ENCODE data around the gene CASP1. TPM values are rescaled to one million over a fixed set of nuclear protein-coding genes. Genes with fewer than 3 reads are reported as not detected.

The CASP1 gene
- total and polyA plus RNA-seq, 12 donors = 4.3 to 35.5 (median 8.2) TPM

DNA sequence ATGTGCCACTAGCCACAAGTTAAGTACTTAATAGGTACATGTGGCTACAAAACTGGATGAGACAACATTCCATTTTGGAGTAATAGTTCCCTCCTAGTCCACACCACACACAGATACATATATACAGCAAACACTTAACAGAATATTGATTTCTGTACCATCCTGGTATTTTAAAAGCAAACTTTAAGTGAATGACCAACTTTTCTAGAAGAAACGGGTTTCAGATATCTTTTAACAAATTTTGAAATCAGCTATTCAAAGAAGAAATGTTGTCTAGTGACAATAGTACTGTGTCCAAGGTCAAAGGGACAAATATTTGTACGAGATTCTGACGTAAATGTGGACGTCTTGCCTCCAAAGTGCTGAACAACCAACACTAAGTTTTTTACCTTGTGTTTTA lies 22.5 kb upstream of the CASP1 start:
- Histone ChIP-seq H3K4me1 (no peaks in the 10 kb centered on the region), H3K36me3 (no peaks in the 10 kb centered on the region), H3K27ac (no peak overlapping the region), H3K27me3 (no peaks in the 10 kb centered on the region), H3K4me3 (no peak overlapping the region), H3K9me3 (no peaks in the 10 kb centered on the region)
- WGBS, 2 donors = 58 to 63% methylated on average over 4 of the region's 4 CpGs
- intact Hi-C loops (cut with DNase I) = no loop called here
- no peak for ATAC-seq
- DNase-seq = no peak
- TF ChIP-seq, protein P1, sequence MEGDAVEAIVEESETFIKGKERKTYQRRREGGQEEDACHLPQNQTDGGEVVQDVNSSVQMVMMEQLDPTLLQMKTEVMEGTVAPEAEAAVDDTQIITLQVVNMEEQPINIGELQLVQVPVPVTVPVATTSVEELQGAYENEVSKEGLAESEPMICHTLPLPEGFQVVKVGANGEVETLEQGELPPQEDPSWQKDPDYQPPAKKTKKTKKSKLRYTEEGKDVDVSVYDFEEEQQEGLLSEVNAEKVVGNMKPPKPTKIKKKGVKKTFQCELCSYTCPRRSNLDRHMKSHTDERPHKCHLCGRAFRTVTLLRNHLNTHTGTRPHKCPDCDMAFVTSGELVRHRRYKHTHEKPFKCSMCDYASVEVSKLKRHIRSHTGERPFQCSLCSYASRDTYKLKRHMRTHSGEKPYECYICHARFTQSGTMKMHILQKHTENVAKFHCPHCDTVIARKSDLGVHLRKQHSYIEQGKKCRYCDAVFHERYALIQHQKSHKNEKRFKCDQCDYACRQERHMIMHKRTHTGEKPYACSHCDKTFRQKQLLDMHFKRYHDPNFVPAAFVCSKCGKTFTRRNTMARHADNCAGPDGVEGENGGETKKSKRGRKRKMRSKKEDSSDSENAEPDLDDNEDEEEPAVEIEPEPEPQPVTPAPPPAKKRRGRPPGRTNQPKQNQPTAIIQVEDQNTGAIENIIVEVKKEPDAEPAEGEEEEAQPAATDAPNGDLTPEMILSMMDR (IDR thresholded peaks at IDR 0.05) = no peak

- H3K4me3 ChIP-seq = no peak overlapping the region
Measured at GRCh38 chr11:105056446-105056845, 21.5 kb upstream of the CASP1 start.

DNA sequence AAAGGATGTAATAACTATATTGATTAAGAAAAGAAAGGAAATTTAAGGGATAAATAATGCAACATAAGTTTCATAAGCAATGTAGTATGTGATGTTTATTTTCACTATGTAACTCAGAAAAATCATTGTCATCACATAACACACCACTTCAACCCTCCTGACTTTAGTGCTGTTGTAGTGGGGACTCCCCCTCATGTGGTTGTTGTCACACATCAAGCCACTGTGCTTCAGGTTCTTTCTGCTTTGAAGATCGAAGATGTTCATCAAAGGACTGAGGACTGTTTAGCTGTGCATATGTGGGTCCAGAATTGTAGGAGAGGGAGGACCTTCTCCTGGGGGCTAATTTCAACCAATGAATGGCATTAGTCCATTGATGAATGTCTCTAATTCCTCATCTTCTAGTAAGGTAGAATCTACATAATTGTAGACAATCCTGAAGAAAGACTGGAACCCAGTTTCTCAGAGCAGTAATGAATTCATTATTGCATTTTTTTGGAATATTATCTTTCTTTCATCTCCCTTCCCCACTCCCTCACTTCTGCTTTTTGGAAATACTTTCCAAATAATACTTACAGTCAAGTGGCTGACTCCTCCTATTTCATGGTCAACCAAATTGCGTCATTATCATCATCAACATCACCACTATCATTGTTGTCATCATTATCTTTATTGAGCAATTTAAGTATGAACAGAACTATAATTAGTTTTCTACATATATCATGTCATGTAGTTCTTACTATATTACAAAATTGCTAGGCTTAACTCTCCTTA lies 20.0 kb upstream of the CASP1 start:
- H3K36me3 ChIP-seq = no peaks in the 10 kb centered on the region
- TF ChIP-seq, protein P1 (IDR thresholded peaks at IDR 0.05) = no peak
- intact Hi-C loops (cut with DNase I) = no loop called here
- ATAC-seq (no peak), DNase-seq (no peak)
- no peaks in the 10 kb centered on the region for H3K4me1 ChIP-seq
- H3K27me3 ChIP-seq = no peaks in the 10 kb centered on the region
- WGBS, 2 donors = 46 to 71% methylated on average over 2 of the region's 2 CpGs
- no peak overlapping the region for H3K27ac ChIP-seq
- no peaks in the 10 kb centered on the region for H3K9me3 ChIP-seq
- H3K4me3 ChIP-seq = no peak overlapping the region

More at GRCh38 chr11:105056446-105056845, 21.5 kb upstream of the CASP1 start:
- 91 to 100% methylated on average over 1 of the region's 1 CpG for WGBS, 2 donors
- no peaks in the 10 kb centered on the region for H3K27me3 ChIP-seq
- DNase-seq (no peak), ATAC-seq (no peak)
- H3K4me1 ChIP-seq = no peaks in the 10 kb centered on the region
- no peak overlapping the region for H3K27ac ChIP-seq
- TF ChIP-seq, protein P1 (IDR thresholded peaks at IDR 0.05) = no peak
- no peaks in the 10 kb centered on the region for H3K36me3 ChIP-seq
- intact Hi-C loops (cut with DNase I) = no loop called here
- H3K9me3 ChIP-seq = no peaks in the 10 kb centered on the region

- ATAC-seq (no peak), DNase-seq (no peak)
- intact Hi-C loops (cut with DNase I) = no loop called here
- Histone ChIP-seq H3K4me1 (peaks cover 0 to 3% (median 0%) of the 10 kb centered on the region in 9 donors), H3K27me3 (no peaks in the 10 kb centered on the region), H3K36me3 (no peaks in the 10 kb centered on the region), H3K27ac (no peak overlapping the region), H3K9me3 (no peaks in the 10 kb centered on the region), H3K4me3 (no peak overlapping the region)
- WGBS, 2 donors = 88% methylated on average over 3 of the region's 3 CpGs
- TF ChIP-seq, protein P1 (IDR thresholded peaks at IDR 0.05) = no peak
Measured at GRCh38 chr11:105052487-105052886, 17.5 kb upstream of the CASP1 start.

Measured in heart right ventricle (tissue), 16 donors.